IPS-18a (cell line): Measurements from ENCODE around the gene CACNG4.

ENCODE experiments used
- H3K27ac ChIP-seq: one replicate; pipeline ENCODE4 v1.5.1; 2013; ENCODE audit warnings: low read length
- H3K27me3 ChIP-seq: one replicate; pipeline ENCODE4 v1.6.1; 2013; ENCODE audit warnings: mild to moderate bottlenecking, low read length; ENCODE audit not compliant: control insufficient read depth, insufficient read depth
- H3K36me3 ChIP-seq: one replicate; pipeline ENCODE4 v1.6.1; 2013; ENCODE audit warnings: low read depth, low read length; ENCODE audit not compliant: control insufficient read depth
- H3K4me1 ChIP-seq: one replicate; pipeline ENCODE4 v1.6.1; 2013; ENCODE audit warnings: low read depth, low read length; ENCODE audit not compliant: control insufficient read depth
- H3K4me3 ChIP-seq: one replicate; pipeline ENCODE4 v1.5.1; 2013; ENCODE audit warnings: low read length
- H3K9ac ChIP-seq: one replicate; pipeline ENCODE4 v1.6.1; 2013; ENCODE audit warnings: mild to moderate bottlenecking, low read length, moderate library complexity
- H3K9me3 ChIP-seq: one replicate; pipeline ENCODE4 v1.6.1; 2013; ENCODE audit warnings: low read depth, low read length; ENCODE audit not compliant: control insufficient read depth

Gene CACNG4

DNA sequence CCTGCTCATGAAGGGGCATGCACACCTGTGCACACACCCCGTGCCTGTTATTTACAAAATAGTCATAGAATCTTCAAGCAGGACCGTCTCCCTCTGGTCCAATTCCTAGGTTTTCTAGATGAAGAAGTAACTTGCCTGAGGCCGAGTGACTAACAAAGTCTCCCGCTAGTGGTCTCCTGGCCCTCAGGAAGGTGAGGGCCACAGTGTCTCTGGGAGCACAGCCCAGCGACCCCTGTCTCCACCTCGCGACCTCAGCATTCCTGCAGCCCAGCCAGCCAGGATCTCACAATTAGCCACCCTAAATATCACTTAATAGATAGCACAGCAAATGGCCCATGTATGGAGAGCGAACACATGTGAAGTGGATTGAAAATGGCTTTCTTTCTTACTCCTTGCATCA lies 49.4 kb downstream of the CACNG4 start:
- no peaks in the 10 kb centered on the region for H3K9me3 ChIP-seq
- no peaks in the 10 kb centered on the region for H3K27me3 ChIP-seq
- H3K4me1 ChIP-seq: no peaks in the 10 kb centered on the region
- no peak overlapping the region for H3K27ac ChIP-seq
- H3K4me3 ChIP-seq: no peak overlapping the region
- no peaks in the 10 kb centered on the region for H3K36me3 ChIP-seq
- no peak overlapping the region for H3K9ac ChIP-seq

GRCh38 chr17:67015001-67015400 lies 50.5 kb downstream of the CACNG4 start:
- no peak overlapping the region for H3K9ac ChIP-seq
- no peak overlapping the region for H3K4me3 ChIP-seq
- no peaks in the 10 kb centered on the region for H3K36me3 ChIP-seq
- H3K27ac ChIP-seq: no peak overlapping the region
- H3K4me1 ChIP-seq: no peaks in the 10 kb centered on the region
- no peaks in the 10 kb centered on the region for H3K27me3 ChIP-seq
- H3K9me3 ChIP-seq: no peaks in the 10 kb centered on the region

GRCh38 chr17:67016039-67016762 lies 51.7 kb downstream of the CACNG4 start:
- H3K4me1 ChIP-seq: no peaks in the 10 kb centered on the region
- H3K36me3 ChIP-seq: no peaks in the 10 kb centered on the region
- H3K27ac ChIP-seq: no peak overlapping the region
- H3K4me3 ChIP-seq: no peak overlapping the region
- no peak overlapping the region for H3K9ac ChIP-seq
- H3K9me3 ChIP-seq: no peaks in the 10 kb centered on the region
- H3K27me3 ChIP-seq: no peaks in the 10 kb centered on the region

GRCh38 chr17:67017910-67018309 lies 53.4 kb downstream of the CACNG4 start:
- no peak overlapping the region for H3K27ac ChIP-seq
- H3K4me1 ChIP-seq: no peaks in the 10 kb centered on the region
- H3K4me3 ChIP-seq: no peak overlapping the region
- H3K27me3 ChIP-seq: no peaks in the 10 kb centered on the region
- H3K9ac ChIP-seq: no peak overlapping the region
- H3K36me3 ChIP-seq: no peaks in the 10 kb centered on the region
- H3K9me3 ChIP-seq: no peaks in the 10 kb centered on the region

GRCh38 chr17:67018471-67019434 lies 54.2 kb downstream of the CACNG4 start:
- H3K4me1 ChIP-seq: no peaks in the 10 kb centered on the region
- no peak overlapping the region for H3K27ac ChIP-seq

DNA sequence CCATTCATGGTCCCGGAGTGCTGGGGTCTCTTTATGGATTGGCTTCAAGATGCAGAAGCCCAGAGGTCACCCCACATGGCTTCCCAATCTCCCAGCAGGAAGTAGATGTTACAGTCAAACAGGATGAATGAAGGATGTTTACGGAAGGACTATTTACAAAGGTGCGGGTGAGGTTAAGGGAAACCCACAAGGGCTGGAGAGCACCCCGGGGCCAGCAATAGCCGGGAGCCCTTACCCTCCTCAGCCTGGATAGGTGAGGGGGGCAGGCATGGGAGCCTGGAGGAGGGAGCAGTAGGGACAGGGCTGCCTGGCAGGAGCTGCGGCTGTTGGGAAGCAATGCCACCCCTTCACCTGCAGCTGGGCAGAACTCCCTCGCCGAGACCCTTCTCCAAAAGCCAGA lies 55.3 kb downstream of the CACNG4 start:
- no peaks in the 10 kb centered on the region for H3K4me1 ChIP-seq
- H3K9ac ChIP-seq: no peak overlapping the region
- no peak overlapping the region for H3K27ac ChIP-seq
- H3K27me3 ChIP-seq: no peaks in the 10 kb centered on the region
- no peaks in the 10 kb centered on the region for H3K9me3 ChIP-seq
- no peak overlapping the region for H3K4me3 ChIP-seq
- no peaks in the 10 kb centered on the region for H3K36me3 ChIP-seq

More at GRCh38 chr17:67018471-67019434, 54.2 kb downstream of the CACNG4 start:
- Histone ChIP-seq H3K9me3 (no peaks in the 10 kb centered on the region), H3K36me3 (no peaks in the 10 kb centered on the region), H3K4me3 (no peak overlapping the region), H3K27me3 (no peaks in the 10 kb centered on the region), H3K9ac (no peak overlapping the region)

- Histone ChIP-seq H3K9me3 (no peaks in the 10 kb centered on the region), H3K36me3 (no peaks in the 10 kb centered on the region), H3K9ac (no peak overlapping the region), H3K4me1 (no peaks in the 10 kb centered on the region), H3K27ac (no peak overlapping the region), H3K27me3 (no peaks in the 10 kb centered on the region), H3K4me3 (no peak overlapping the region)
Observed at GRCh38 chr17:67020293-67020766, 55.8 kb downstream of the CACNG4 start.

- Histone ChIP-seq H3K9me3 (no peaks in the 10 kb centered on the region), H3K9ac (no peak overlapping the region), H3K4me1 (no peaks in the 10 kb centered on the region), H3K4me3 (no peak overlapping the region), H3K27me3 (no peaks in the 10 kb centered on the region), H3K27ac (no peak overlapping the region), H3K36me3 (no peaks in the 10 kb centered on the region)
Observed at GRCh38 chr17:67021196-67021595, 56.7 kb downstream of the CACNG4 start.

- Histone ChIP-seq H3K4me1 (no peaks in the 10 kb centered on the region), H3K27me3 (no peaks in the 10 kb centered on the region), H3K27ac (no peak overlapping the region), H3K9ac (no peak overlapping the region), H3K36me3 (no peaks in the 10 kb centered on the region), H3K4me3 (no peak overlapping the region), H3K9me3 (no peaks in the 10 kb centered on the region)
Observed at GRCh38 chr17:67021743-67022450, 57.4 kb downstream of the CACNG4 start.

- Histone ChIP-seq H3K27ac (no peak overlapping the region), H3K9ac (no peak overlapping the region), H3K9me3 (no peaks in the 10 kb centered on the region), H3K4me1 (no peaks in the 10 kb centered on the region), H3K27me3 (no peaks in the 10 kb centered on the region), H3K4me3 (no peak overlapping the region), H3K36me3 (no peaks in the 10 kb centered on the region)
Observed at GRCh38 chr17:67022451-67022810, 57.9 kb downstream of the CACNG4 start.

GRCh38 chr17:67024736-67025135 lies 60.2 kb downstream of the CACNG4 start:
- no peak overlapping the region for H3K9ac ChIP-seq
- H3K36me3 ChIP-seq: no peaks in the 10 kb centered on the region
- H3K4me3 ChIP-seq: no peak overlapping the region
- no peaks in the 10 kb centered on the region for H3K27me3 ChIP-seq
- H3K4me1 ChIP-seq: no peaks in the 10 kb centered on the region
- no peak overlapping the region for H3K27ac ChIP-seq
- H3K9me3 ChIP-seq: no peaks in the 10 kb centered on the region
